Stimulated activated CD8-positive, alpha-beta memory T cell treated with anti-CD3 and anti-CD28 coated beads, Interleukin-2, amount 100 ng/mL, for 1 hour (primary cell): ENCODE results near the gene ADAM33.

Experiments
- DNase-seq, 2 donors: peaks; one replicate each; pipeline ENCODE4 v3.0.0-alpha.2; 2020; ENCODE audit warnings: low read depth in 2 of 2

The ADAM33 gene

DNA sequence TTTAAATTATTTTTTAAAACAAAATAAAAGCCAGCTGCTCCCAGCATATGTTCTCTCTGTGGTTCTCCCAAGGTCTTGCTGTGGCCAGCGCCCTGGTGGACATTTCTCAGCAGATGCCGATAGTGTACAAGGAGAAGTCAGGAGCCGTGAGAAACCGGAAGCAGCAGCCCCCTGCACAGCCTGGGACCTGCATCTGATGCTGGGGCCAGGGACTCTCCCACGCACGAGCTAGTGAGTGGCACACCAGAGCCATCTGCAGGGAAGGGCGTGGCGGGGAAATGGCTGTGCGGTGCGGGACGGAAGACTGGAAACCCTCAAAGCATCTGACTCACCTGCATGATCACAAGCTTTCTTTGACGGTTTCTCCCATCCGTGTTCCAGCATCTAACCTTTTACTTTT is 35.2 kb downstream of the ADAM33 start:
- DNase-seq, result no peak

DNA sequence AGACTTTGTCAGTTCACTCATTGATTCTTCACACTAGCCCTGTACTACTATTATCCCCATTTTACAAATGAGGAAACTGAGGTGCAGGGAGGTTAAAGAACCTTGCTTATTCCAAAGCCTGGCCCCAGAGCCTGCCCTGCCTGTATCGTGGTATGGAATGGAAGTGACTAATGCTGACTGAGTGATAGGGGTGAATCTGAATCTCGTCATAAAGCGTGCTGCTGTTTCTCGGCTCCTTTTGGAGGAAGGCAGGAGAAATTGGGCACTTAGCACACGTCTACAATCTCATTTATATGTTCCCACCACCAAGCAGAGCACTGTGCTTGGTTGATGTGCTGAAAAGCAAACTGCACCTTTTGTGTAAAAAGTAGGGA is 35.8 kb downstream of the ADAM33 start:
- DNase-seq, result no peak

DNA sequence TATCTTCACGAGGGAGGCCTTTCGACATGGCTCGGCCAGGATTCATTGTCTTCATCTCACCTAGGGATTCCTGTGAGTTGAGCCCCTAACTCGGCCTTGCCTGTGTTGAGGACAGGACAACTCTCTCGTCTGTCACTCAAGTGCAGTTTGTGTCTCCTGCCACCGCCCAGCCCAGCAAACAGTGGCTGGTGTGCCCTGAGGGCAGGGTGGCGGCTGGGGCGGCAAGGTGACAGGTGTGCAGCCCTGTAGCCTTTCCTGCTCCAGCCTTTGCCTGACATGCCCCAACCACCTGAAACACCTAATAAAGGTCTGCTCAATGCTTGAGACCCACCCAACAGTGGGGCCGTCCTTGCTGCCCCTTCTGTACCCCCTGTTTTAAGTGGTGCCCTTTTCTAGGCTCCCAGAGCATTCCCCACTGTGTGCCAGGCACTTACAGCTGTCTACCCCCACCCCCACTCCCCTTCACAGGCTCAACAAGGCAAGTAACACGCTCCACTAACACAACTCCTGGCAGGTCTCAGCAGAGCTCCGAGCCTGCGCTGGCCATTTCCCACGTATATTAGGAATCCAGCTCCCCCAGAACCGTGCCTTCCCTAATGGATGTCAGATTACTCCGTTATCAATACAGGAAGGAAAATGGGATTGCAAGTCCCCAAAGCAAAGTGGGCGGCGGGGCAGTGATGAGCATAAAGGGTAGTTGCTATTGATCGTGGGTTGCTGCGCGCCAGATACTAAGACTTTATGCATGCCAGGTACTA is 36.3 kb downstream of the ADAM33 start:
- DNase-seq, result no peak

DNA sequence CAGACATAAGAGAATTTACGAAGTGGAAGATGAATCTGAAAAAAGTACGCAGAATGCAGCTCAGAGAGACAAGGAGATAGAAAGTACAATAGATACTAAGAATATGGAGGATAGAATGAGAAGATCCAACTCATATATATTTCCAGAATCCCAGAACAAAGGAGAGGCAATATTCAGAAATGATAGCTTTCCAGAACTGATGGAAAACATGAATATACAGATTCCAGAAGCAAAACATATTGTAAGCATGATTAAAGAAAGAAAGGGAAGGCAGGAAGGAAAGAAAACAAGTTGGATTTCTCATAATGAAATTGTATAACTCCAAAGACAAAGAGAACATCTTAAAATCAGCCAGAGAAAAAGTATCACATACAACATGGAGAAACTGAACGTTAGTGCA is 41.6 kb downstream of the ADAM33 start:
- no peak for DNase-seq

DNA sequence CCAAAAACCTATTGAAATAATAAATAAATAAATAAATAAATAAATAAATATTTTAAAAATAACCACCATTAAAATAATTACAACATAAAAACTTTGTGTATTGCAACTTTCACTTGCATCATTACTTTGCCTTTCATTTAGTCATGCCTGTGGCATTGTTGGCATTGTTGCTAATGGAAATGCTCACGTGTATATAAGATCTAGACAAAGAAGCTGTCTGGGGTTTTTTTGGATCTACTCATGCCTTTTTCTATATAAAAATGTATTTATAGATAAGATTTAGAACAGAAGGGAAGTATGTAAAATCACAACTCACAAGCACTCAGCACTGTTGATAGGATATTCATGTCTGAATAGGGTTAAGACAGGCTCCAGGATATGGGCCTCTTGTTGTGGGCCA is 46.5 kb downstream of the ADAM33 start:
- no peak for DNase-seq

DNA sequence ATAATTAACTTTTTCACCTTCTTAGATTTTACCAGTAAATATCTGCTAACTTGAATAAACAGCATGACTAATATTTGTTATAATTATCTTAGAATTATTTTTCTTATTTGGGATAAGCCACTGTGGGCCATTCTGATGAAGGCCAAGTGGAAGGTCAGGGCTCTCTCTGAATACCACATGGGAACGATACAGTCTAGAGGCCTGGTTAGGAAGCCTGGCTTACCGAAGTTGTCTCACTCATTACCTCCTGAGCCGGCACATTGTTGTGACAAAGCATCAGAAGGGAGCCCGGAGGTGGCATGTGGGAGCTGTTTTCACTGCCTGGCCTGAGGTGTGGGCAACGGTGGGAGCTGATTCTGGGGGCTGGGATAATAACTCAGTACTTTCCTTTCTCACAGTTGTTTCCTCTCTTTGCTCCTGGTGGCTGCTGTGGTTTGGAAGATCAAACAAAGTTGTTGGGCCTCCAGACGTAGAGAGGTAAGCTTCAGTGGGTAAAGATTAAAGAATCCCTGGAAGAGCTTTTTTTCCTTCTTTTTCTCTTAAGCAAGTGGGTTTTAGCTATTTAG is 47.8 kb downstream of the ADAM33 start:
- no peak for DNase-seq

DNA sequence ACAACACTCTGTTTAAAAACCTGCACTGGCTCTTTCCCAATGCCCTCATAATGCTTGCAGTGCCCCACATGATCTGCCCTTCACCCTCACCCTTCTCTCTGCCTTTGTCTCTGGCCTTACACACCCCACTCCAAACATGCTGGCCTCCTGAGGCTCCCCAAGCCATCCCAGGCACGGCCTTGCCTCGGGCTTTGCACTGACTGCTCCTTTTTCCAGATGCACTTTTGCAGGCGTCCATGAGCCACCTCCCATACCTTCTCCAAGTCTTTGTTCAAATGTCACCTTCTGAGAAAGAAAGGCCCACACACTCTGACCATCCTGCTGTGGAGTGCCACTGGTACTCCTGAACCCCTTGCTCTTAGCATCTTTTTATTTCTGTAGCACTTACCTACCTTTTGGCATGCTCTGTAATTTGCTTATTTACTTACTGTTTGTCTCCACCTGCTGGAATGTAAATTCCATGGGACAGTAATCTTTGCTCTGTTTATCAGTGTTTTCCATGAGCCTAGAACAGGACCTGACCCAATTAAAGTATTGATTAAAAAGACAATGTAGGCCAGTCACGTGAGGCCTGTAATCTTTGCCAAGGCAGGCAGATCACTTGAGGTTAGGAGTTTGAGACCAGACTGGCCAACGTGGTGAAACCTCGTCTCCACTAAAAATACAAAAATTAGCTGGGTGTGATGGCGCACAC is 49.4 kb downstream of the ADAM33 start:
- no peak for DNase-seq

DNA sequence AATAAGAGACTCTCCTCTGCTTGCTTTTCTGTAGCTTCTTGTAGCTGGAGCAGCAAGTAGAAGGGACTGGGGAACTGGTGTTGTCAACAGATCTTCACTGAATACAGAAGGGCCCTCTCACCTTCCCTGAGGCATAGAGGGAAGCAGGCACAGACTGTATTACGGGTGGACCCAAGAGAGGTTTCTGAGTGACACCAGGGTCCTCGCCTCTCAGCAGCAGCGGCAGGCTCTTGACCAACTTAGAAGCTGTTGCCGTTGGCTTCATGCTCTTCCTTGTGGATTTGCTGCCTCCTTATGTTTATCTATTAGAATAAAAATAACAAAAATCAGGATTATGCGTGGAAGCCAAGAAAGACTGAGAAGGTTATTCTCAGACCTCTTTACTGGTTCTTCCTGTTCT is 50.3 kb downstream of the ADAM33 start:
- DNase-seq, result no peak

DNA sequence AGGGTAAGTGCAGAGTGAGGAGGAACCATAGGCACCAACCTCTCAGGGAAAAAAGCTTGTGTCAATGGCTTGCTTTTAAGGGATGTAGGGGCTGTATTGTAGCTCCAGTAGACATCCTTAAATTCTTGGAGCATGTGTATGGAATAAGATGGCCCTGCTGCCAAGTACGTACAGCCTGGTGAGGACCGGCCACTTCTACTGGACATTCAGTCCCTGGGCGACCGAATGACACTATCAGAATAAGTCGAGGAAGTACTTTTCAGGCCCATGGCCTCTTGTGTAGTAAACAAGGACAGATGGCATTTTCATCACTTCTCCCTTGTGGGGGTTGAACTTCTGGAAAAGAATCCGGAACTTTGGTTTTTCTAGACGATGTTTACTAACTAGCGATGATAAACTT is 51.4 kb downstream of the ADAM33 start:
- no peak for DNase-seq

DNA sequence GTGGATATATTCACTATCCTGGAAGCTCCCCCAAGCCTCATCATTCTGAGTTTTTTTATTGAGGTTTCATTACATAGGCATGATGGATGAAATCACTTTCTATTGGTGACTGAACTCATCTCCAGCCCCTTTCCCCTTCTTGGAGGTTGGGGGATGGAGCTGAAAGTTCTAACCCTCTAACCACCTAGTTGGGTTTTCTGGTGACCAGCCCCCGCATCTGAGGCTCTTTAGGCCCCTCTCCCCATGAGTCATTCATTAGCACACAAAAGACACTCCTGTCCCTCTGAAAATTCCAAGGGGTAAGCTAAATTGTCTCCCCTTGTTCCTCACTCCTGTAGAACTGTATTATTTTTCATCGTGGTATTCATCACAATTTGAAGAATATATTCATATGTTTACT is 51.9 kb downstream of the ADAM33 start:
- no peak for DNase-seq

DNA sequence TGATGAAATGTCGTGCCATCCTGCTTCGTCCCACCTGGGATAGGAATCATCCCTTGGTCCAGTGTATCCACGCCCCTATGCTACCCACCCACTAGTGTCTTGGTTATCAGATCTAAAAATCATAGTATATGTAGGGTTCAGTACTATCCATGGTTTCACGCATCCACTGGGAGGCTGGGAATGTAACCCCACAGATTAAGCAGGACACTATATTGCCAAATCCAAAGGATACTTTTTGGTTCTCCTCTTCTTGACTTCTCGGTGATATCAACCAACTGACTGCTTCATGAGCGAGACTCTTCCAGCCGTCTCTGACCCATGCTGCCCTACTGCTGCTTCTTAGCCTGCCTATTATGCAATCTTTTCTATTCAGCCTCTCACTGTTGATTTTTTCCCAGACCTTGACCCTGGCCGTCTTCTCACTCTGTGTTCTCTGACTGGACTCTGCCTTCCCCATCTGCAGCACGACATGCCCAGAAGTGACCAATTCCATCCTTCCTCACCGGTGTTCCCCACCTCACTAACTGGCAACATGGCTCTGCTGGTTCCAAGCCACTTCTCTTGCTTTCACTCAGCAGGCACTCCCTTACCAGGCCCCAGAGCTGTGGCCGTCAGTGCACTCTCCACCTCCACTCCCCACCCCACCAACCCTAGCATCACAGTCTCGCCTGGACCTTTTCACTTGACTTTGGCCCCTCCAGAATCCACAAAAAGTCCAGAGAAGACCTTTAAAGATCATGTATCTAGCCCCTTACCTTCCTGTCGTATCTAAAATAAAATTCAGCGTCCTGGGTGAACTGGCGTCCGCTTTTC is 53.1 kb downstream of the ADAM33 start:
- DNase-seq, result no peak

DNA sequence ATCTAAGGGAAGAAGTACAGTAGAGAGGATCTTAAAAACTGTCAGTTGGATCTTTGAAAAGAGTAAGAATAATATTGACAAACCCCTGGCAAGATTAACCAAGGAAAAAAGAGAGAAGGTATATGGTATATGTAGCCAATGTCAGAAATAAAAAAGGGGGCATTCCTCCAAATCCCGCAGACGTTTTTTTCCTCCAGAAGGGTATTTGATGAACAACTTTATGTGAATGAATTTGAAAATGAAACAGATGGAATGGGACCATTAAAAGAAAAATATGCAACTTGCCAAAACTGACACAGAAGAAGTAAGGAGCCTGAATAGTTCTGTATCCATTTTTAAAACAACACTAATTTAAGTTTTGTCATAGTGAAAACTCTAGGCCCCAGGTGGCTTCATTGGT is 54.3 kb downstream of the ADAM33 start:
- DNase-seq, result no peak

DNA sequence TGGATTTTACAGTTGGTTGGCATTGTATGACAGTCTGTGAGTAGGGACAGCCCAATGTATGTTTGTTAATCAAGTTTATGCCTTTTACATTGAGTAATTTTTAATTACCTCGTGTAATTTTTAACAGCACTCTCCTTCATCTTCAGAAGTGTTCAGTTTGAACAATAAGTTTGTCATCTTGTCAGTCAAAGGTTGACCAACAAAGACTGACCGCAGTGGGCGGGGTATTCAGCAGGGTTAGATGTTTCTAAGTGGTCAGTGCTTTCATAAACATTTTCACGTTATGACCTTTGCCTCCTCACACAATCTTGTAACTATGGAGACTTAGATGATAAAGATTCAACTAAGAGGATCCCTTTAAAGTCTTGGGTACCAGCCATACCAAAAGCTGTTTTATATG is 59.4 kb downstream of the ADAM33 start:
- DNase-seq, result no peak

DNA sequence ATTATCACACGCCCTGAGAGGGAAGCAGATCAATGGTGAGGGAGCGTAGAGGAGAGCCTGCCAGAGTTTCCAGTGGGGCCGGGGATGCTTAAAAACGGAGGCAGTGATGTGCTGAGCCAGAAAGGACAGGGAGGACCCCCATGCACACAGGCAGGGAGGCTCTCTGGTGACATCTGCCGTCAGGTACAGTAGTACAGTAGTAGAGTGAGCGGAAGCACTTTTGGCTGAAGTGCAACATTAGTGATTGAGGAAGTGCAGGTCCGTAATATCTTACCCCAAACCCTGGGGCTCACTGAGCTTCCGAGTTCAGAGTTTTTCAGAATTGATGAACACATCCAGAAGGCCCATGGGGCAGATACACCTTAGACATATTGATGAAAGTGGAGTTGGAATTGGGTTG is 60.7 kb downstream of the ADAM33 start:
- no peak for DNase-seq
